Measurements from ENCODE around the gene BATF. TPM values are rescaled to one million over a fixed set of nuclear protein-coding genes. Genes with fewer than 3 reads are reported as not detected.

The BATF gene
- total RNA-seq, 1 donor from 2014 or later, result 0.84 TPM

DNA sequence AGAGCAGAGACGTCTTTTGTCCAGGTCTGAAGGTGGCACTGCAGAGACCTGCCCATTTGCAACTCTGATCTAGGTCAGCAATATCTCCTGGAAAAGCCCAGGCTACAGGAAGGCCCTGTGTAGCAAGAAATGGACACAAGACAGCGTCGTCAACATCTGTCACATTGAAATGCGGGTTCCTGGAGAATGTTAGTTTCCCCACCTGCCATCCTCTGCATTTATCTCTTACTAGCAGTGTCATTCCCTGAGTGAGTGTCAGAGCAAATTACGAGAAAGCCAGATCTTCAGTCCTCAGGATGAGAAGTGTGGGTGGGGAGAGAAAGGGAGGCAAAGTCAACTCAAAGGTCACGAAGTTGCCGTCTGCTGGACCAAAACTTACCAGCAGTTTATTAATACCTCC is 28.8 kb downstream of the BATF start:
- ATAC-seq, result no peak
- intact Hi-C loops (cut with DNase I), result no loop called here

DNA sequence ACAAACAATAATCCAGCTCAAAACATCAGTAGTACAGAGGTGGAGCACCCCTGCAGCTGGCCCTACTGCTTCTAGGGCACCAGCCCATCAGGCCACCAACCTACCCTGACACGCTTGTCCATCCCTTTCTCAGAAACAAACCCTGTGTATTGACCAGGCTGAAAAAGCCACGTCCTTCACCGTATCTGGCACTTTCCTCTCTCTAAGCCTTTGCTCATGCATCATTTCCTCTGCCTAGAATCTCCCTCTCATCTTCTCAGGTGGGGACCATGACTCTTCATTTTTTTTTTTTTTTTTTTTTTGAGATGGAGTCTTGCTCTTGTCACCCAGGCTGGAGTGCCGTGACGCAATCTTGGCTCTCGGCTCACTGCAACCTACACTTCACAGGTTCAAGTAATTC is 30.9 kb downstream of the BATF start:
- intact Hi-C loops (cut with DNase I), result no loop called here
- ATAC-seq, result no peak

More for the DNA sequence above, 28.8 kb downstream of the BATF start:
- DNase-seq (ENCODE audit: missing footprints), result no peak

DNA sequence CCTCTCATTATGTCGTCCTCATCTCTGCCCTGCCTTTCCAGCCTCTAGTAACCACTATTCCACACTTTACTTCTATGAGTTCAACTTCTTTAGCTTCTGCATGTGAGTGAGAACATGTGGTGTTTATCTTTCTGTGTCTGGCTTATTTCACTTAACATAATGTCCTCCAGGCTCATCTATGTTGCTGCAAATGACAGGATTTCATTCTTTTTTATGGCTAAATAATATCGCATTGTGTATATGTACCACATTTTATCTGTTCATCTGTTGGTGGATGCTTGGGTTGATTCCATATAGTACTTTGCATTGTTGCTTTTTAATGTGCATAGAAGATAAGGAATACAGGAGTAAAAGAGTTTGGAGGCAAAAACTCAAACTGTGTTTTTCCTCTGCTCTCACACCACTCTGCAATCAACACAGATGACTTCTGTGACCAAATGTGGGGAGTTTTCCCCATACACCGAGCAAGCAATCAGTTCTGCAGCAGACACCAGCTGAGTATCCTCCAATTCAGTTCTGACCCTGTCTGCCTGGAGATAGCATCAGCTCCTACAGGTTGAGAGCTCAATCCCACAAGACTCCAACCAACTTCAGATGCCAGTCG is 31.6 kb downstream of the BATF start:
- intact Hi-C loops (cut with DNase I), result no loop called here
- ATAC-seq (no peak), DNase-seq (ENCODE audit: missing footprints) (no peak)

More for the DNA sequence above, 30.9 kb downstream of the BATF start:
- DNase-seq (ENCODE audit: missing footprints), result no peak

DNA sequence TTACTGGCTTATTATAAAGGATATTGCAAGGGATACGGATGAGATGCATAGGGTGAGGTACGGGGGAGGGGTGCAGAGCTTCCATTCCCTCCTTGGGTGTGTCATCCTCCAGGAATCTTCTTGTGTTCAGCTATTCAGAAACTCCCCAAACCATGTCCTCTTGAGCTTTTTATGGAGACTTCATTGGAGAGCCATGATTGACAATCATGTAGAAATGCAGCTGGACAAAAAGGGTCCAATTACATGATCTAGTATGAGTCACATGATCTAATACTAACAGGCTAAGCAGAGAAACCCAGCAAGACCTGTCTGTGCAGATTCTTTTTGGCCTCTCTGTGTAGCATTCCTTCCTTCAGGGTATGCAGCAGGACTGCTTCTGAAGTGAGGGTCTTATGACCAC is 32.2 kb downstream of the BATF start:
- intact Hi-C loops (cut with DNase I), result no loop called here
- no peak for ATAC-seq
- DNase-seq (ENCODE audit: missing footprints), result no peak

DNA sequence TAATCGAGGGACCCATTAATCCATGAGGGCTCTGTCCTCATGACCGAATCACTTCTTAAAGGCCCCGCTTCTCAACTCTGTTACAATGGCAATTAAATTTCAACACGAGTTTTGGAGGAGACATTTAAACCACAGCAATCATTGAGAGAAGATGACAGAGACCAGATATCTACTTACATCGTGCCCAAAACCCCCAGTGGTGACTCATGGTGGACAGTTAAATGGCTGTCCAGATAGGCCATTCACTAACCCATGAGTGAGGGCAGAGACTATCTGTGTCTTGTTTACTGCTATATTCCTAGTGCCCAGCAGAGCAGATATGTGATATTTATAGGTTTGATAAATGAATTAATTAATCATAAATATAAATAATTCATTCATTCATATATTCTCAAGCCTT is 36.2 kb downstream of the BATF start:
- intact Hi-C loops (cut with DNase I), result no loop called here
- DNase-seq (ENCODE audit: missing footprints), result no peak
- no peak for ATAC-seq

DNA sequence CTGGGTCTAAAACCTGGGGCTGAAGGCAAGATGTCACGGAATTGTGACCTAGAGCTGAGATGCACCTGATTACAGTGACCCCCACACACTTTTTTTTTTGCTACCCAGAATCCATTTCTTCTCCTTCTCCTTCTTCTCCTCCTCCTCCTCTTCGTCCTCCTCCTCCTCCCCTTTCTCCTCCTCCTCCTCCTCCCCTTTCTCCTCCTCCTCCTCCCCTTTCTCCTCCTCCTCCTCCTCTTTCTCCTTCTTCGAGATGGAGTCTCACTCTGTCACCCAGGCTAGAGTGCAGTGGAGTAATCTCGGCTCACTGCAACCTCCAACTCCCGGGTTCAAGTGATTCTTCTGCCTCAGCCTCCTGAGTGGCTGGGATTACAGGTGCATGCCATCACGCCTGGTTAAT is 36.8 kb downstream of the BATF start:
- ATAC-seq (no peak), DNase-seq (ENCODE audit: missing footprints) (no peak)
- intact Hi-C loops (cut with DNase I), result no loop called here

DNA sequence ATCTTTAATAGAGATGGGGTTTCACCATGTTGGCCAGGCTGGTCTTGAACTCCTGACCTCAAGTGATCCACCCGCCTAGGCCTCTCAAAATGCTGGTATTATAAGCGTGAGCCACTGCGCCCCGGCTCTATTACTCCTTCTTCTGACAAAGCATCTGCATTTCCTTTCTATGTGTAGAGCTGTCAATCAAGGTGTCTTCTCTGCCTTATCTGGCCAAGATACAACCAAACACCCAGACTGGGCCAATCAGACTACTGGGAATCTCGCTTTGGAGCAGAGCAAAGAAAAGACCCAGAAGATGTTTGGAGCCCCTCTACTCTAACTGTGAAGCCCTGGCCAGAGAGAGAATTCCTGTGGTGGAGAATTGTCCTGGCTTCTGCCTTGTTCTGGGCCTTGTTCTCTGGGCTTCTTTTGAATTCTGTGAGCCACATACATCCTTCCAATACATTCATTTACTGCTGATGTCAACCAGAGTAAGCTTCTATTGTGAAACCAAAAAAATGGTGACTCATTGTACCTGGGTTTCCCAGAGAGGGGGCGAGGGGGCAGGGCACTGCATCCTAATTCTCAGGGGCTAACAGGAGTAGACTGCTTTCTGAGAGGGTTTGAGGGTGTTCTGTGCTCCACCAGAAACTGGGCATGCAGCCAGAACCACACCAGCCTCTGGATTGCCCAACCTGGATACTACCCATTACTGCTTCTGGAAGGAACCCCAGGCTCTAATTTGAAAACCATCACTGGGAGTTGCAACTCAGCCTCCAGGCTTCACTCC is 37.4 kb downstream of the BATF start:
- intact Hi-C loops (cut with DNase I), result loop anchor here (2.0 kb wide), 1 partner anchor 253 kb away; no protein-coding TSS in a partner anchor
- DNase-seq (ENCODE audit: missing footprints) (no peak), ATAC-seq (no peak)

DNA sequence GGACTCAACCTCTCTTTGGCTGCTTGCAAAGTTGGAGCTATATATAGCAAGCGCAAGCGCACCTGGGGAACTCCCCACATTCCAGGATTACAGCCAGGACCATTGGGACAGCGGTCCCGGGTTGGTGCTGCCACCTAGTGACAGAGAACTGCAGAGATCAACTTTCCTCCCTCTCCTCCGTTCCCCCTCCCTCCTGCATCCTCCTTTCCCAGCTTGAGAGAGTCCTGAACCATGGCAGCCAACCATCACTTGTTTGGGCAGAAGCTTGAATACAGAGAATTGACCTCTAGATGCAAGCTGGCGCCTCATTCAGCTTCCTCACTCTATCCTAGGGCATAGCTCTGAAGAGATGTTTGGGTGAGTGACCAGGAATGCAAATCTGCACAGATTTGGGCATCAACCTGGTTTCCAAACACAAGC is 38.8 kb downstream of the BATF start:
- intact Hi-C loops (cut with DNase I), result loop anchor here (2.0 kb wide), 1 partner anchor 254 kb away; no protein-coding TSS in a partner anchor
- peak; percentile 83 for ATAC-seq
- DNase-seq (ENCODE audit: missing footprints), result peak; percentile 83

DNA sequence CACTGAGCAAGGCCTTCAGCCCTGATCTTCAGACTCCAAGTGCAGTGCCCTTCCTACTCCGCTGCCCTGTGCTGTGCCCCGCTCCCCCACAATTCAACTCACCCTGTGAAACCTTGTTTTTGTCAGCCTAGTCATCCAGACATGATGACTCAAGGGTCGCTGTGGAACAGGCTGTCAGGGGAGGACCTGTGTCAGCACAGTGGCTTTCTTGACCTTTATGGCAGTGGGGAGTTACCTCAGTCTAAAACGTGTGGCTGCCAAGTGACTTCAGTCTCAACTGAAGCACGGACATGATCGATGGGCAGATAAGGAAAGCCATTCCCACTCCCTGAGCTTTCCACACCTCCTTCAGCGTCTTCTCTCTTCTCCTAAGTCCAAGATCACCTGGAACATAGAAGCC is 39.8 kb downstream of the BATF start:
- DNase-seq (ENCODE audit: missing footprints) (no peak), ATAC-seq (no peak)
- intact Hi-C loops (cut with DNase I), result no loop called here

DNA sequence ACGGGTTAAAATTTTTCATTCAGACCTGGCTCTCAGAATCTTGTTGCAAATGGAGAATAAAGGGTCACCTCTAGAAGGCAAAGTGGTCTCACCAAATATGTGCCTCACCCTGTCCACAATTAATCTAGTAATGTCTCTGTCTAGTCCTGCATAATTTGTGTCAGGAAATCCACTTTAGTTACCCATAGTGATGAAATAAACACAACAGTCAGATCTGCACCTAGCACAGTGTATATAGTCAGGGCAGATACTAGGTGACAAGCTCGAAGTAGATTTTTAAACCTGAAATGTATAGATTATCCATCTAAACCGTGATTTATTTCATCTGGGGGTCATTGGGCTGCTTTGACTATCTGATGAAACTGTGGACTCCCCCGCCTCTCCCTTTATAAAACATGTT is 40.2 kb downstream of the BATF start:
- no peak for DNase-seq (ENCODE audit: missing footprints)
- intact Hi-C loops (cut with DNase I), result no loop called here

DNA sequence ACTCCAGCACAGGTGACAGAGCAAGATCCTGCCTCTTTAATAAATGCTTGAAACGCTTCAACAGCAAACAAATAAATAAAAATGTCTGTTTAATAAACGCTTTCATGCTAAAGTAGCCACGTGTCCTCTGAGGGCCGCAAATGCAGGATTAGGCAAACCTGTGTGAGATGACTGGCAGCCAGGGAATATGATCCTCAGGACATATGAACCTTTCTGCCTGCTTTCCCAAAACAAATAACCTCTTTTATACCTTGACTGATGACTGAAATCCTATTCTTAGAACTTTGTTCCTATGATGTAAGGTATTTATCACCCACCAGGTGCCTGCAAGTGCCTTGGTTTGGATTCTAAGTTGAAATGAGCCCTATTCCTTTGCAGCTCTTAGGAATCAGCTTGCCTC is 41.7 kb downstream of the BATF start:
- DNase-seq (ENCODE audit: missing footprints) (no peak), ATAC-seq (no peak)
- intact Hi-C loops (cut with DNase I), result no loop called here

More for the DNA sequence above, 40.2 kb downstream of the BATF start:
- ATAC-seq, result no peak

DNA sequence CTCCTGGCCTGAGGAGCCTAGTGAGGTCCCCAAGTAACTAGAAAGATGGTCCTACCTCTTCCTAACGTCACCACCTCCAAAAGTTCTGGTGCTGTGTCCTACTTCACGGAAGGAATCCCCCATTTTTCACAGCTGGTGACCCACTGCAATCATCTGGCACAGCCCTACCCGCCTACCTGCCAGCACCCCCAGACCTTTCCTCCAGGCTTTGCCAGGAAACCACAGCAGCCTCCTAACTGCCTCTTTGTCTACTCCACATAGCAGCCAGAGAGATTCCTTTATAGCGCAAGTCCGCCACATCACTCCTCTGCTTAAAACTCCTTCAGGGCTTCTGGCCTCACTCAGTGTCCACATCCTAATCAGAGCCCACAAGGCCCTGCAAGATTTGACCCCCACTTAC is 42.8 kb downstream of the BATF start:
- intact Hi-C loops (cut with DNase I), result no loop called here
- DNase-seq (ENCODE audit: missing footprints), result no peak
- no peak for ATAC-seq

DNA sequence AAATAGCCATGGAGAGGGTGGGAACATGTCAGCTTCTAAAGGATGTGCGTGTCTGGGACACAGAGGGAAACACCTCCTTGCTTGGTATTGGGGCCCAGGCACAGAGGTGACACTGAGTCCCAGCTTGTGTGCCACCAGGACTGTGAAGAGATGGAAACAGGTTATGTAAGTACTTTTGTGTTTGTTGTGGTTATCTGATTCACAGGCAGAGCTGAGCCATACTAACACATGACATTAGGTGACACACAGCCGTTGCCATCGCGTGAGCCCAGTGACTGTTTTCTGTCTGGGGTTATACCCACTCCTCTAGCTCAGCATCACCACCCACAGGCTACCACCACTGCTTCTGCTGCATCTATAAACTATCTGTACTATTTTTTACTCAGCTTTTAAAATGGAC is 44.1 kb downstream of the BATF start:
- DNase-seq (ENCODE audit: missing footprints) (no peak), ATAC-seq (no peak)
- intact Hi-C loops (cut with DNase I), result no loop called here

DNA sequence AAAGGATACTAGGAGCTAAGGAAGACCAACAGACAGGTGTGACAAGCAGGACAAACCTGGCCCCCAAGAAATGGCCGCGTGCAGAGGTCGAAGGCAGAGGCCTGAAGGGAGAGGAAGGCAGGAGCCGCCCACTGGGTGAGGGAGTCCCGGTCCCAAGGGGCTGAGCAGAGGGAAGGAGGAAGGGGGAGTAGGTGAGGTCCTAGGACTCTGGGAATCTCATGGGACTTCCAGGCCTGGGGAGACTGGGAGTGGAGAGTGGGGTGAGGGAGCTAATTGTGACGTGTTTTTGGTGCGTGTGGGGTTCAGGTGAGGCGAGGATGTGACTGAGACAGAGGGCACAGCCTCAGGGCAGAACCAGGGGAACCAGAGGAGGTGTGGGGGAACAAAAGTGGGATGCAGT is 44.5 kb downstream of the BATF start:
- no peak for DNase-seq (ENCODE audit: missing footprints)
- intact Hi-C loops (cut with DNase I), result no loop called here
- ATAC-seq, result no peak

DNA sequence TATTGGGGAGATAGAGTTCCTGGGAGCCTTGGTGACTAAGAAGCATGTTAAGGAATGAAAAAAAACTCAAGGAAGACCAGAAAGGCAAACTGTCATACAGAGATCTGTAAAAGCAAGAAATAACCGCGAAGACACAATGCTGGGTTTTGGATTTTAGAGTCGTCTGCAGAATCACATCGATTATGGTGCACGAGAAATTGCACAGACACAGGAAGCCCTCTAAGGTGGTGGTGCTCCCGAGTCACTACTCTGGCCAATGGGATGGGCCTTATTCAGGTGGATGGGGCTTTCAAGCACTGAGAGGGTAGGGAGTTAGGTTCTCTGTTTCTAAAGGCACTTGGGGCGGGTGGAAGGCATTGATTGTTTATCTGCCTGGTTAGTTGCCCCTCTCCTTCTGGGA is 45.9 kb downstream of the BATF start:
- no peak for DNase-seq (ENCODE audit: missing footprints)
- intact Hi-C loops (cut with DNase I), result no loop called here
- no peak for ATAC-seq

DNA sequence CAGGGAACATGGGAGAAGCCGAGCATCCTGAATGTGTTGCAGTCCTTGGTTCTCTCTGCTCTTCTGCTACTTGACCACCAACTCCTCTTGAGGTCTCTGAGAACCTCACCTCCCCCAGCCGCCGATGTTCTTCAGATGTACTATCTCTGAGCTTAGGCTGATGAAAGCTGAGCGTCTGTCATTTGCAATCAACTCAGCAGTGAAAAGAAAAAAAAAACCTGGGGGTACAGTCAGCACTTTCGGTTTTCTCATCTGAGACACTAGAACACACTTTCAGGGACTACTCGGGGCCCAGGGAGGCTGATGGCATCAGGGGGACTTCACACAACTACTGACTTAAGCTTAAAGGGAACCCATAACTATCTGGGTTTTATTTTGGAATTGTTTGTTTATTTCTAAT is 46.5 kb downstream of the BATF start:
- DNase-seq (ENCODE audit: missing footprints), result no peak
- intact Hi-C loops (cut with DNase I), result no loop called here
- ATAC-seq, result no peak

DNA sequence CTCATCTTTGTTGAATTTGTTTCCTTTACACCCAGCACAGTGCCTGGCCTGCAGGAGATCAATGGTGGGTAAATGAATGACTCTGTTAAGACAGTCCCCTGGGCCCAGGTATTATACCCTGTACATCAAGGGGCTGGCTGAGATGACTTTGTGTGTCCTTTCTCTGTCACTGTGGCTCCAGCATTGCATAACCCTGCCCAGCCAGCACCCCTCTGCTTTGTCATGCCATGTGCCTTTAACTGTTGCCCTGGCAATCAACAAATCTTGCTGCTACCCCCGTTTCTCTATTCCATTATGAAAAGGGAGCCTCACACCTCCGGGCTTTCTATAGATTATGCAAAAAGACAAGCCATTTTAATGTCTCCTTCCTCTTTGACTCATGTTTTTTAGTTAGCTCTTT is 48.5 kb downstream of the BATF start:
- ATAC-seq, result no peak

DNA sequence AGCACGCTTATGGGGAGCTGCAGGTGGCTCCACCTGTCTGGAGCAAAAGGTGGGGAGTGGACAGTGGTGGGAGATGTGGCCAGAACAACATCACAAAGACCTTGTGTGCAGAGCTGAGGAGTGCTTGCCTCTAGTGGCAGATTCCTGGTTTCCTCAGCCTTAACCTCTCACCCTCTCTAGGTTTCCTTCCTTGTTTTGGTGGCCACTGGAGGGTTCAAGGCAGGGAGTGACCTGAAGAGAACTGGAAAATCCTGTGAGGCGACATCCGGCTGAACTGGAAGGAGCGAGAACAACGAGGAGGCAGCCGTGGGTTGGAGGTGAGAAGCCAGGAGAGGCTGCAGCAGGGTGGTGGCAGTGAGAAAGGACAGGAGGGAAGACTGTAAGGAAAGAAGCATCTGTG is 49.8 kb downstream of the BATF start:
- no peak for ATAC-seq
- intact Hi-C loops (cut with DNase I), result loop anchor here (10.0 kb wide), 1 partner anchor 413 kb away; the partner anchor contains the start of genes IFT43 and TGFB3
- no peak for DNase-seq (ENCODE audit: missing footprints)

More for the DNA sequence above, 48.5 kb downstream of the BATF start:
- intact Hi-C loops (cut with DNase I), result loop anchor here (10.0 kb wide), 1 partner anchor 414 kb away; the partner anchor contains the start of genes IFT43 and TGFB3
- DNase-seq (ENCODE audit: missing footprints), result no peak

DNA sequence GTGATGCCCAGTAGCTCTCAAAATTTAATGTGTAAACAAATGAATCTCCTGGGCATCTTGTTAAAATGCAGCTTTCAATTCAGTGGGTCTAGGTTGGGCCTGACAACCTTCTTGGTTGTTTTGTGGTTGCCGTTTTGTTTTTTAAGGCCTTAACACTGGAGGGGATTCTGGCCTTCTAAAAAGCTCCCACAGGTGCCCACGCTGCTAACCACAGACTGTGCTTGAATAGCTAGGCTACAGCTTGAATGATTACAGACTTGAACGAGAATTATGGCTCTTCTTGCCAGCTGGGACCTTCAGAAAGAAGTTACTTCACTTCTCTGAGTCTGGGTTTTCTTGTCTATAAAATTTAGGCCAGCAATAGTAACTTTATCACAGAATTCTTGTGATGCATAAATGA is 54.8 kb downstream of the BATF start:
- no peak for DNase-seq (ENCODE audit: missing footprints)
- intact Hi-C loops (cut with DNase I), result loop anchor here (1.0 to 10.0 kb wide), 2 partner anchors 77 to 408 kb away; partner anchors contain the start of genes IFT43 and TGFB3
- ATAC-seq, result no peak

DNA sequence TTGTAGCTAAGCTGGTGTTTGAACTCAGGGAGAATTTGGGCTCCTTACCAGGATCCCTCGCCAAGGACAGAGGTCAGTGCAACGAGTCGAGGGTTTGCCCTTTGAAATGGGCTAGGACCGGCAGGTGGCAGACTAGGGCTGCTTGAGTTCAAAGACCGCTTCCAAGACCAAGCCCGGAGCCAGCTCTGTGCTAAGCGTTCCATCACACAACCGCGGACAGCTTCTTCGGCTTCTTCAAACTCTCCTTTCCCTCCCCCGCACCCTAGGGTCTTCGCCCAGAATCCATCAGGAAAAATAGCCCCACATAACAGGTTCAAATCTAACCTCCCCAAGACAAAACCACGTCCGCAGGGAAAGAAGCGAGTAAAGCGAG is 55.4 kb downstream of the BATF start:
- intact Hi-C loops (cut with DNase I), result loop anchor here (1.0 to 10.0 kb wide), 3 partner anchors 71 to 407 kb away; partner anchors contain the start of genes IFT43 and TGFB3
- ATAC-seq, result peak; percentile 88
- DNase-seq (ENCODE audit: missing footprints), result peak; percentile 91
